Pericardium fibroblast (primary cell): ENCODE results near the gene GPR146. TPM values are rescaled to one million over a fixed set of nuclear protein-coding genes. Genes with fewer than 3 reads are reported as not detected.

ENCODE experiments used
- total RNA-seq: library from RNA; depleted of rRNA; stranded (reverse); fragments of >200 nt; gene quantifications from 2 replicates; pipeline ENCODE4 v1.2.3, GENCODE V29; 2015

Gene GPR146, protein sequence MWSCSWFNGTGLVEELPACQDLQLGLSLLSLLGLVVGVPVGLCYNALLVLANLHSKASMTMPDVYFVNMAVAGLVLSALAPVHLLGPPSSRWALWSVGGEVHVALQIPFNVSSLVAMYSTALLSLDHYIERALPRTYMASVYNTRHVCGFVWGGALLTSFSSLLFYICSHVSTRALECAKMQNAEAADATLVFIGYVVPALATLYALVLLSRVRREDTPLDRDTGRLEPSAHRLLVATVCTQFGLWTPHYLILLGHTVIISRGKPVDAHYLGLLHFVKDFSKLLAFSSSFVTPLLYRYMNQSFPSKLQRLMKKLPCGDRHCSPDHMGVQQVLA
- 5.4 and 18.6 TPM in 2 replicates for total RNA-seq

DNA sequence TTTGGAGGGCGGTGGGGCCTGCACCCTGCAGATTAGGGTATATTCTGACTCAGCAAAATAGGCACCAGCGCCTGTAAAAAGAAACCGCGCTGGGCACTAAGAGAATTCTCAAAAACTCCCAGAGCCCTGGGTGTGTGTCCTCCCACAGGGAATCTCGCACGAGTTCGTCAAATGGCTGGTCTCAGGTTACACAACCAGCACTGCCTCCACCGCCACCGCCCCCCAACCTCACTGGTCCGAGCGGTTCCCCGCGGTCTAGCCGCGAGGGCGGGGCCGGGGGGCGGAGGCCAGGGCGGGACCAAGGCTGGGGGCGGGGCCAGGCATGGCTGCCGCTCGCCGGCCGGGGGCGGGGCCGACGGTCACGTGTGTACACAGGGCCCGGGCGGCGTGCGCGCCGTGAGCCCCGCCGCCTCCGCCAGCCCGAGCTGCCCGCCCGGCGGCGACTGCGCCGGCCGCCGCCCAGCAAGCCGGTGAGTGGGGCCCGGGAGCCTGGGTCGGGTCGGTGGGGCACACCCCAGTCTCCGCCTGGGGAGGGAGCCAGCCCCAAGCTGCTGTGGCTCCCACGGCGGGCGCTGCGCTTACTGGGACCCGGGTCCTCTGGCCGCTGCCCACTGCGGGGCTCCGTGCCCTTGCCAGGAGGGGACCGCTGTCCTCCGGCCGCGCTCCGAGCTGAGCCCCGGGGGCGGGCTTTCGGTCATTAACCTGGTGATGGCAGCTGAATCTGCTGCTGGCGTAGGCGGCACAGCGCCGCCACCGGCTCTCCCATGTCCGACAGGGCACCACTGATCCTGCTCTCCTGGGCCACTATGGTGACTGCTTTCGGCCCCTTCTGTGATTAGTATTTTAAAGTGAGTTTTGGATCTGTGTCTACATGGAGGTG lies at the start of gene GPR146:
Gene GPR146 (plus strand): TSS at position 358 of the 880 bp plus-strand sequence. CDS start 12,970 bp downstream, outside the sequence.

DNA sequence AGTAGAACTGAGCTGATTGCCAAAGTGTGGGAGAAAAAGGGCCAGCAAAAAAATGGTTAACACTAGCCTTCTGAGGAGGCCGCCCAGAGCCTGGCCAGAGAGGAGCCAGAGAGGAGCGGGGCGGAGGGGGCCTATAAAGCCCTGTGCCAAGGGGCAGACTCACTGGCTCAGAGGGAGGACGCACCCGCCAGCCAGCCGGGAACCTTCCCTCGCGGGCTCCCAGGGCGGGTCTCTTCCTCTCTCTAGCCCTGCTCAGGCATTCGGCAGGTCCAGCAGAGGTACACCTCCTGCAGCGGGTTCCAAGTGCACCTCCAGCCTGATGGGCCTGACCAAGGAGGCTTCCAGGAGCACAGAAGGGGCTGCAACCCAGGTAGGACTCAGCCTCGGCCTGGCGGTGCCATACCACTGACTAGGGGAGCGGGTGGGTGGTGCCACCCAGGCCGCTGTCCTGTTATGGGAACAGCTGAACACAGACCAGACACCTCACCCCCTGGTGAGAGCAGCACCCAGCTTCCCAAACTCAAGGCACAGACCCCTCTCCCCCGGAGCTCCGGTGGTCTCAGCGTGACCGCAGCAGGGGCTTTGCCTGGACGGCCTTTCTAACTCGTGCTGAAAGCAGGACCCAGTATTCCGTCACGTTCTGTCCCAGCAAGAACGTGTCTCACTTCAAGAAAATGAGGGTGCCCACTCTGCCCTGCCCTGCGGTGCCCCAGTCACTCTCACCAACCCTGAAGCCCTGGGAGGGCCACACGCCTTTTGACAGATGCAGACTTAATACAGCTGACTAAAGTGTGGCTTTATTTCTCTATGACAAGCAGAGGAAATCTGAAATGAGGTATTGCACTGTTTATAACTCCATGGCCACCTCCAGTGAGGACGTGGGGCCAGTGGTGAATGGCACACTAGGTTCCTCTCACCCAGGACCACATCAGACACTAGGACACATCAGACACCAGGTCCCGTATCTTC lies 43.9 kb downstream of the GPR146 start, which contains the start of gene GPER1:
Gene GPER1 (plus strand): TSS at position 162 of the 969 bp plus-strand sequence. CDS start 3,616 bp downstream, outside the sequence.

Other genes with a start within 250 kb of the GPR146 start
- 68.3 and 97.2 TPM in 2 replicates for gene SUN1, start 212.1 kb upstream of the GPR146 start, total RNA-seq
- gene GET4, start 168.0 kb upstream of the GPR146 start, total RNA-seq = 17.1 and 18.3 TPM in 2 replicates
- gene ADAP1, start 89.9 kb upstream of the GPR146 start, total RNA-seq = 5.8 and 9.0 TPM in 2 replicates
- gene COX19, start 69.0 kb upstream of the GPR146 start, total RNA-seq = 5.3 and 5.4 TPM in 2 replicates
- 0.12 and 4.8 TPM in 2 replicates for gene CYP2W1, start 61.4 kb upstream of the GPR146 start, total RNA-seq
- gene GPER1, start 43.6 kb downstream of the GPR146 start, total RNA-seq = 3.4 and 8.3 TPM in 2 replicates
- 9.0 and 12.8 TPM in 2 replicates for gene ZFAND2A, start 115.7 kb downstream of the GPR146 start, total RNA-seq
- not detected in 2 replicates for gene UNCX, start 188.3 kb downstream of the GPR146 start, total RNA-seq